Peyer's patch (tissue), 4 donors: ENCODE measurements around the gene ZC2HC1B. TPM values are rescaled to one million over a fixed set of nuclear protein-coding genes. Genes with fewer than 3 reads are reported as not detected.

Source experiments
- DNase-seq, 3 donors: peaks; one replicate each; pipeline ENCODE4 v3.0.0-alpha.2; 2017 to 2019
- H3K27ac ChIP-seq, 4 donors: fragments of 200-600 bp; sonication (generic); one replicate each; pipeline ENCODE4 v1.5.1; 2016 to 2019
- H3K27me3 ChIP-seq, 2 donors: fragments of 200-600 bp; sonication (generic); one replicate each; pipeline ENCODE4 v1.5.1; 2019
- H3K36me3 ChIP-seq, 3 donors: fragments of 200-600 bp; sonication (generic); one replicate each; pipeline ENCODE4 v1.5.1; 2016 to 2019
- H3K4me1 ChIP-seq, 4 donors: fragments of 200-600 bp; sonication (generic); one replicate each; pipeline ENCODE4 v1.5.1; 2016 to 2019
- H3K4me3 ChIP-seq, 4 donors: fragments of 200-600 bp; sonication (generic); 1 replicate in 3 of 4; 2 replicates in 1 of 4; pipeline ENCODE4 v1.5.1; 2016 to 2019; ENCODE audit warnings: mild to moderate bottlenecking in 1 of 4
- H3K9me3 ChIP-seq, 4 donors: fragments of 200-600 bp; sonication (generic); one replicate each; pipeline ENCODE4 v1.5.1; 2016 to 2019; ENCODE audit warnings: mild to moderate bottlenecking in 1 of 4
- POLR2A ChIP-seq, 2 donors: fragments of 450-650 bp; IDR thresholded peaks; one replicate each; pipeline ENCODE4 v1.5.1; 2017; ENCODE audit warnings: antibody characterized with exemption in 2 of 2, mild to moderate bottlenecking in 2 of 2, moderate library complexity in 2 of 2
- total RNA-seq, 4 donors: library from RNA; depleted of rRNA; stranded (reverse); fragments of >200 nt; gene quantifications; one replicate each; pipeline ENCODE4 v1.1.0, GENCODE V29; 2016
- TF ChIP-seq, protein P1 (sequence below), 6 experiments: fragments of 450-650 bp in 4 of 6; fragments of 200-600 bp in 2 of 6; sonication (generic) in 1 of 6; IDR thresholded peaks; one replicate each; pipeline ENCODE4 v1.5.1; 2017 to 2019; ENCODE audit warnings: antibody characterized with exemption in 6 of 6, mild to moderate bottlenecking in 3 of 6, moderate library complexity in 1 of 6

ZC2HC1B gene
- total RNA-seq, 4 donors from 2014 or later, result not detected

DNA sequence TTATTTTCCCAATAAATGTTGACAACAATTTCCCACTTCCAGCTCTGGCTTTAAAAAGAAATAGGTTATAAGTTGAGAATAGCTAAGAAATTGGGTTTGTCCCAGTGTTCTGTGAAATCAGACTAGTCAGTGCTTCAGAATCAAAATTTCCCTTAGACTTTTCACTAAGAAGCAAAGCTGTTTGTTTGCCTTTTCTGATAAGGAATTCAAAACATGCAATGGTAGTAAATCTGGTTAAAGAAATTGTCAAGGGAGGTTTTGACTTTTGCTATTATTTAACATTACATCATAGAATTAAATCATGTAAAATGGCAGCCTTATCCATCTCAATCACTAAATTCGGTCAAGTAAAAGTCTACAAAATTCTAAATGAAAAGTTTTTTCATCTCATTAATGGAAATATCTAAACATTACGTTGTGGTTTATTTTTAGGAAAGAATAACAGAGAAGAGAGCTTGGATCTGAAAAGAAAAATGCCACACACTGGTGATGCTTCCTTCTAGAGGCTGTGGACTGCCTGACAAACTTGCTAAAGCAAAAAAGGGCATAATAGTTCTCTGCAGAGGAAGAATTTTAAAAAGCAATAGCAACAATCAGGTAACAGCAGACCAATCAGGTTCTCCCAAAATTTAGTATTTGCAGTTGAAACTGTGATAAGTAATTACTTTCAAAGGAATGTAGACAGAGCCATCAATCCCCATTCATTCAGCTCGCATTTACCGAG is 107.4 kb downstream of the ZC2HC1B start:
- no peaks in the 10 kb centered on the region for H3K27me3 ChIP-seq
- no peak overlapping the region for H3K4me3 ChIP-seq
- DNase-seq, result no peak
- no peaks in the 10 kb centered on the region for H3K9me3 ChIP-seq
- H3K27ac ChIP-seq, result no peak overlapping the region
- H3K4me1 ChIP-seq, result no peaks in the 10 kb centered on the region
- TF ChIP-seq, protein P1, sequence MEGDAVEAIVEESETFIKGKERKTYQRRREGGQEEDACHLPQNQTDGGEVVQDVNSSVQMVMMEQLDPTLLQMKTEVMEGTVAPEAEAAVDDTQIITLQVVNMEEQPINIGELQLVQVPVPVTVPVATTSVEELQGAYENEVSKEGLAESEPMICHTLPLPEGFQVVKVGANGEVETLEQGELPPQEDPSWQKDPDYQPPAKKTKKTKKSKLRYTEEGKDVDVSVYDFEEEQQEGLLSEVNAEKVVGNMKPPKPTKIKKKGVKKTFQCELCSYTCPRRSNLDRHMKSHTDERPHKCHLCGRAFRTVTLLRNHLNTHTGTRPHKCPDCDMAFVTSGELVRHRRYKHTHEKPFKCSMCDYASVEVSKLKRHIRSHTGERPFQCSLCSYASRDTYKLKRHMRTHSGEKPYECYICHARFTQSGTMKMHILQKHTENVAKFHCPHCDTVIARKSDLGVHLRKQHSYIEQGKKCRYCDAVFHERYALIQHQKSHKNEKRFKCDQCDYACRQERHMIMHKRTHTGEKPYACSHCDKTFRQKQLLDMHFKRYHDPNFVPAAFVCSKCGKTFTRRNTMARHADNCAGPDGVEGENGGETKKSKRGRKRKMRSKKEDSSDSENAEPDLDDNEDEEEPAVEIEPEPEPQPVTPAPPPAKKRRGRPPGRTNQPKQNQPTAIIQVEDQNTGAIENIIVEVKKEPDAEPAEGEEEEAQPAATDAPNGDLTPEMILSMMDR (IDR thresholded peaks at IDR 0.05), result no peak
- no peak for TF ChIP-seq POLR2A (IDR thresholded peaks at IDR 0.05)
- no peaks in the 10 kb centered on the region for H3K36me3 ChIP-seq

DNA sequence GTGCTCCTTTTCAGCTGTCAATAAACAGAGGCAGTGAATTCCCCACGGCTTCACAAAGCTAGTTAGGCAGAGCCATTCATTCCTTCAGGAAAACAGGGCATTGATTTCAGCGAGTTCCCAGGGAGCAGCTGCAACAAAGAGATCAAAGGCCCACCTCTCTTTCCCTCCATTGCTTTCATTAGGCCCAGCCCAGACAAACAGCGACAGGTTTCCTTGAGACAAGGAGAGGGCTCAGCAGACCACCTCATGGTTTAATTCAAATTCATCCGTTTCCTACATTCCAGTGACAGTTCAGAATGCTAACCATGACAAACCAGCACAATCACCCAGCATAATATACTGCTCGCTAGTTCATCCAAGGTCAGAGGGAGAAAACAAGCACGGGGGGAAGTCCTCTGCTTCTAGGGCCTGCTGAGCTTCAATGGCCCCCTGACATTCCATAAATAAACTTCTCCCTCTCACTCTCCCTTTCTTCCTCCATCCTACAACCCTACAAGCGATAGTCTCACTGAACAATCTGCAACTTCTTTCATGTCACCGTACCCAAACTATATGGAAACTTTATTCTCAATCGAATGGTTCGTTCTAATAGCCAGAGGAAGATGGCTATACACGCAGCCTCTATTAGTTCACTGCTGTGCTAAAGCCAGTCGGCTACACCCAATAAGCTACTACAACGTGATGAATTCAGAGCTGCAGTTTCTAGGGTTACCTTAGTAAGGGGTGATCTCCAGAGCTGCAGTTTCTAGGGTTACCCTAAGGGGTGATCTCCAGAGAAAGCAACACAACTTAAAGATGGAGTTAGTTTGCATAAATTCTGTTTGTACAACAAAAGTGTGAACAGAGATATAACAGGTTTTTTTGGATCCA is 109.1 kb downstream of the ZC2HC1B start:
- Histone ChIP-seq H3K27ac (no peak overlapping the region), H3K4me3 (no peak overlapping the region), H3K4me1 (no peaks in the 10 kb centered on the region), H3K36me3 (no peaks in the 10 kb centered on the region), H3K9me3 (no peaks in the 10 kb centered on the region), H3K27me3 (no peaks in the 10 kb centered on the region)
- TF ChIP-seq, protein P1 (IDR thresholded peaks at IDR 0.05), result no peak
- TF ChIP-seq POLR2A (IDR thresholded peaks at IDR 0.05), result no peak
- no peak for DNase-seq

DNA sequence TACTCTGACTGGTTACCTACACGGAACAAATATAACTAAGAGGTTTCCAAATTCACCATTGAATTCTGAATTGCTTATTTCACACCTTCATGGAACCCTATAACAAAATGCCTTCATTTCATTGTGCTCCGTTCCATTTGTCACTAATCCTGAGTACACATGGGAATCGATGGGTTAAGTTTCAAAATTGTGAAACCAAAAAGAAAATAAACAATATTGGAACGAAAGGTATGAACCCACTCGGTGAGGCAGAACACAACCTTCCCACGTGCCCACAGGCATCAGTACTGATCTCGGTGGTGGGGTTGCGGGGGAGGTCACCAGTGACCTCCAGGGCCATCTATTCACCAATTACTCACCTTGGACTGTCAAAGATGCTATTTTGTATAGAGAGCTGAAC is 109.8 kb downstream of the ZC2HC1B start:
- TF ChIP-seq, protein P1 (IDR thresholded peaks at IDR 0.05), result no peak
- no peak for TF ChIP-seq POLR2A (IDR thresholded peaks at IDR 0.05)
- Histone ChIP-seq H3K4me3 (no peak overlapping the region), H3K4me1 (no peaks in the 10 kb centered on the region), H3K27me3 (no peaks in the 10 kb centered on the region), H3K9me3 (no peaks in the 10 kb centered on the region), H3K27ac (no peak overlapping the region), H3K36me3 (no peaks in the 10 kb centered on the region)
- no peak for DNase-seq

DNA sequence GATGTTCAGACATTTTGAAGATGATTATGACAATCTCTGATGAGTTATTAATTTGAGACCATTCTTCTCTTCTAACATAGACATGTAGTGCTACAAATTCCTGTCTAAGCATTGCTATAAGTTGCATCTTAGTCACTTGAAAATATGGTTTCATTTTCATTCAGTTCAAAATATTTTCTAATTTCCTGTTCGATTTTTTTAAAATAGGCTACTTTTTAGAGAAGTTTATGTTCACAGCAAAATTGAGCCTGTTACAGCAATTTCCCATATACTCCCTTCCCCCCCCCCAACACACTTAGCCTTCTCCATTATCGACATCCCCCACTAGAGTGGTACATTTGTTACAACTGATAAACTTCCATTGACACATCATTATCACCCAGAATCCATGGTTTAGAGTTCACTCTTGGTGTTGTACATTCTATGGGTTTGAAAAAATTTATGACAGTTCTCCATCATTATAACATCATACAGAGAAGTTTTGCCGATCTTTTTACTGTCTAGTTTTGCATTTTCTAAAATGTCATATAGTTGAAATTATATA is 112.6 kb downstream of the ZC2HC1B start:
- Histone ChIP-seq H3K27ac (no peak overlapping the region), H3K4me3 (no peak overlapping the region), H3K9me3 (no peaks in the 10 kb centered on the region), H3K4me1 (no peaks in the 10 kb centered on the region), H3K36me3 (no peaks in the 10 kb centered on the region), H3K27me3 (no peaks in the 10 kb centered on the region)
- no peak for DNase-seq
- TF ChIP-seq, protein P1 (IDR thresholded peaks at IDR 0.05), result no peak
- no peak for TF ChIP-seq POLR2A (IDR thresholded peaks at IDR 0.05)

DNA sequence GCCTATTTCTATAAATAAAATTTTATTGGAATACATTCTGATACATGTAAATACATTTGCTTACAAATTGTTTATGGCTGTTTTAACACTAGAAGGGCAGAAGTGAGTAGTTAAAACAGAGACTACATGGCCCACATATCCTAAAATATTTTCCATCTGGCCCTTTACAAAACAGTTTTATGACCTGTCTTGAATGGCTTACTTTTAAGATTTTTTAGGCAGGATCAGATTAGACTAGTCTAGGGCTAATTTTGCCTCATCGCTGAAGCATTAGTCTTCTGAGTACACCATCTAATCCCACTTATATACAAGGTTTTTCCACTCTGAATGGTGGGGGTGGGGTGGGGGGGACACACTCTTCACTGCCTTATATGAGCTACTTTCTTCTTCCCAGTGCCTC is 116.6 kb downstream of the ZC2HC1B start:
- Histone ChIP-seq H3K9me3 (no peaks in the 10 kb centered on the region), H3K4me3 (no peak overlapping the region), H3K27ac (no peak overlapping the region), H3K27me3 (no peaks in the 10 kb centered on the region), H3K4me1 (no peaks in the 10 kb centered on the region), H3K36me3 (no peaks in the 10 kb centered on the region)
- no peak for DNase-seq
- TF ChIP-seq, protein P1 (IDR thresholded peaks at IDR 0.05), result no peak
- TF ChIP-seq POLR2A (IDR thresholded peaks at IDR 0.05), result no peak
